GM19023 (cell line): Measurements from ENCODE around the gene YIPF5.

ENCODE experiments used
- ATAC-seq: cut with Tn5 transposase; IDR thresholded peaks from one replicate; pipeline ENCODE4 v1.9.1; 2021; ENCODE audit warnings: mild to moderate bottlenecking, moderate library complexity; ENCODE audit not compliant: unreplicated experiment

The YIPF5 gene

GRCh38 chr5:144183254-144183889 lies 12.9 kb upstream of the YIPF5 start:
- no peak for ATAC-seq

DNA sequence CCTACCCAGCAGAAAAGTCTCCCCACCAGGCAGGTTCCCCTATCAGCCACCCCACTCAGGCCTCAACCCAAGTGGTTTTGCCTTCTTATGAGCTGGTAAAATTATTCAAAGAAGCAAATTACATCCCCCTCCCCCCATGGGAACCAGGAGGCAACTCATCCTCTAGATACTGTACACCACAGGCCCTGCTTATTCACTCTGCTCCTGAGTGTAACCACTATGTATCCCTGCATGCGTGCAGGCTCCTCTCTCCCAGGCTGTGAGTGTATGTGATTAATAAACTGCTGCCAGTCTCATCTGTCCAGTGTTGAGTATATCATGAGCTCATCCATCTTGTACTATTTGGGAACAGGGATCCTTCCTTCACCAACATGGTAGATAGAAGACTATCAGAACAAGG lies 8.8 kb upstream of the YIPF5 start:
- ATAC-seq, result no peak

DNA sequence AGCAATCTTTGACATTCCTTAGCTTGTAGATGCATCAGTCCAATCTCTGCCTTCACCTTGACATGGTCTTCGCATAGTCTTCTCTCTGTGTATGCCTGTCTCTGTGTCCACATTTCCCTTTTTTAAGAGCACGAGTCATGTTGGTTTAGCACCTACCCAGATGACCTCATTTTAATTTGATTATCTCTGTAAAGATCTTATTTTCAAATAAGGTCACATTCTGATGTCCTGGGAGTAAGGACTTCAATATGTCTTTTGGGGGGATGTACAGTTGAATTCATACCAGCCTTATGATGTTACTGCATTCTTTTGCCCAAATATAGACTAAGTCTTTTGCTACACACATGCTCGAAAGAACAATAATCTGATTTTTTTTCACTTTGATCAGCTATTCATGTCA lies 7.1 kb upstream of the YIPF5 start:
- no peak for ATAC-seq

DNA sequence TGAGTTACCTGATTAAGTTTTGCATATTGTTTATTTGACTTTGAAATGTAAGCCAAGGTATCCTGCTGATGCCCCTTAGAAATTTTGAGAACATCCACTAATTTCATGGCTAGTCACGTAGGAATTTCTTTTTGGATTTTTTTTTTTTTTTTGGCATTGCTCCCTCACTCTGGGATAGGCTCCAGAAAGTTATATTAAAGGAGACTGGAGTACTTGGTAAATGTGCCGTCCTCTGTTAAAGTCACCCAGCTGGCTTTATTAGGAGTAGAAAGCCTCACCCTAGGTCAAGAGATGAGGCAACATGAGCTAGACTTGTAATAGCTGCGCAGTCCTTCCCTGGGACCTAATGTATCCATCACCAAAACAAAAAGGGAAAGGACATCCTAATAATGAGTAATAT lies 3.3 kb upstream of the YIPF5 start:
- ATAC-seq, result no peak

DNA sequence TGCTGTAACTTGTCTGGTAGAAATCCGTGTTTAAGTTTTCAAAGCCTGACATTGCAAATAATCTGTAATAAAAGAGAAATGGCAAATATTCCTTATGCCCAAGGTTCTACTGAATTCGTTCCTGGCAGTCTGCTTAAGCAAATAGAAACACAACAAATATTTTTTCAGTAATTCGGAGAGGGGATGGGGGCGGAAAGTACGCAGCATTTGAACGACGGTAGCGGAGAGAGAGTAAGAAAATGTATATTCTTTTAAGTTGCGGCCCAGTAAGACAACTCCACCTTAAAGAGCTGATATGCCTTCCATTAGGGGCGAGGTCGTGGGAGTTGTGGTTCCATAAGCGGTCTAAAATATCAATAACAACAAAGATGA lies 569 bp downstream of the YIPF5 start:
- peak; percentile 1 for ATAC-seq

- ATAC-seq, result no peak
These were observed 2.5 kb downstream of the YIPF5 start for GRCh38 chr5:144167998-144168397.

DNA sequence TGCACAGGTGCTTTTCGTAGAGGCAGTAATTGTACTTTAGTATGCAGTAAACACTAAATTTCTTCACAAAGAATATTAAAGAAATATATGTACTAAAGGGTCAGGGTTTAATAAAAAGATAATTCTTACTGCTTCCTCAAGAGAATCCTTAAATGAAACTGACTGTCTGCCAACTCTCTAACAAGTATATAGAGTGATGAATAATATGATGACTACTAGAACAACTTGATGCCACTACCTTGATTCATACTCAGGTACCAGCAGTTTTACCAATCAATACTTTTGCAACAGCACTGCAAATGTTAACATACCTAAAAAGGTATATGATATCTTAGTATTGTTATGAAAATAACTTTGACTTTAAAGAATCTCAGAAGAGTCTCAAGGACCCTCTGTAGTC lies 3.8 kb downstream of the YIPF5 start:
- no peak for ATAC-seq

DNA sequence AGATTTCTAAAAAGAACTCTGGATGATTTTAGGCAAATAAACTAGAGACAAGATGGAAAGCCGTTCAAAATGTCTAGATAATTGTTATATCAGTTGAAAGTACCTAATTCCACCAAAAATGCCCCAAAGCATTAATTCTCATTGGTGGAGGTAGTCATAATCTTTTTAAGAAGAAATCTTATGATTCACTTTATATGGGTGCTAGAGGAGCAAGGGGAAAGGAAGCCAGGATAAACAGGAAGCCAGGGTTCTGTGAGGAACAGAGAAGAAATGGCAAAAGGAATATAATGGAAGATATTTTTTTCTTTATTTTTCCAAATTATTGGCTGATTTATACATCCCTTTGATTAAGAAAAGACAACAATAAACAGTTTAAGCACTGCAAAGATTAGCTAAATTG lies 7.8 kb downstream of the YIPF5 start:
- no peak for ATAC-seq

DNA sequence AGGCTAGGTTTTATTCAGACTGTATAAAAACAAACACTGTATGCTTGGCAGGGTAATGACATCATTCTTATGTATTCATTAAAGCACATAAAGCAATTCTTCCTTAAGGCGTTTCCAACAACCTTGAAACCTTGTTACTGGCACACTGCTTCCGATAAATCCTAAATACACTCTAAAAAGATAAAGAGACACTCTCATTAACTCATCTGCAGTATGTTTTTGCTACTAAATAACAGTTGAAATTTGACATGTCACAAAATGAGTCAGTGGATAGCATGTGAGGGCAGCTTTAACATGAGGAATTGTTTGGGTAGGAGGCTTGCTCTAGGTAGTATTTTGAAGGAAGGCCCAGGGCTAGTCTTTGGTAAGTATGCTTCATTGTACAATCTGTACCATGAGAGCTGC lies 13.7 kb downstream of the YIPF5 start:
- no peak for ATAC-seq

- no peak for ATAC-seq
These were observed 19.4 kb downstream of the YIPF5 start for GRCh38 chr5:144151026-144151425.

DNA sequence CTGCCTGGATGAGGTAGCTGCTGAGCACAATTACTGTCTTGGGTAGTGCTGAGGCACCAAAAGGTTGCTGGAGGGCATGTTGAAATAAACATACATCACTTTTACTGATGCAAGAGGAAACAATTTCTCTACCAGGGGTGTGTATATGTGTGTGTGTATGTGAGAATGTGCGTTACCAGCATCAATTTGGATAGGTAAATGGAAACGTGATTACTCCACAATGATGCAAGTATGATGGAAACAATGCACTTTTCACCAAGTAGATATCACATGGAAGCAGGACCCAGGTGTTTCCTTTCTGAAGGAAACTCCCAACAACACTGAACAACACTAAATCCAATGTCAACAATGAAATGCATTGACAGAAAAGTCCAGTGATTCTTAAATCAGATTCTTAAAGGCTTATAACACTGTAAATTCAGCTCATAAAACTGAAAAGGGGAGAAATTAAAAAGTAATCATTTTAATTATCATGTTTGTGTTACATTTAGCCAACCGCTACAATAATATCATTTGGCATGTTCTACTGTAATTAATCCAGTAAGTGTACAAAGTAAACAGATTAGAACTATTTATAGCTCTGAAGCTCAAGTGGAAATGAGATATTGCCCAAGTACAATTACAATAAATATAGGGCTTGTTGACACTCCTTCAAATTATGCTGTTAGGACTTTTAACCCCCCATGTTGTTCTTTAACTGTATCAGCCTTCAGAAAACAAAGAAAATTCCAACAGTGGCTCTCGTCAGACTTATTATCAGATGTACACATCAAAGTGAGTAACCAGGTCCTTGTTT lies 25.3 kb downstream of the YIPF5 start:
- ATAC-seq, result no peak

DNA sequence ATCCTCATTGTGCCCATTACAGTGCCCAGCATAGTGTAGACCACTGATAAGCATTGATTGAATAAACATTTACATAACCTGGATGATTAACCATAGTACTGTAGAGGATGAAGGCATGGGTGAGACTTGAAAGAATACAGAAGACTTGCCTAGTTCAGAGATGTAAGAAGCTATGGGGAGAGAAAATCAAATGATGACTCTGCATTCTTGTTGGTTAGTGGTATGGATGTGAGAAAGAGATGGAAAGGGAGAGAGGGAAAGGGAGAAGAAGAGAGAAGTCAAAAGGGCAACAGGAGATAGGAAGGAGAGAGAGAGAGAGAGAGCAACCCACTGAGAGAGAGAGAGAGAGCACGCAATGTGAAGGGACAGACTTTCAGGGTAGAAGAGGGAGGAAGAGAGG lies 26.8 kb downstream of the YIPF5 start:
- no peak for ATAC-seq

DNA sequence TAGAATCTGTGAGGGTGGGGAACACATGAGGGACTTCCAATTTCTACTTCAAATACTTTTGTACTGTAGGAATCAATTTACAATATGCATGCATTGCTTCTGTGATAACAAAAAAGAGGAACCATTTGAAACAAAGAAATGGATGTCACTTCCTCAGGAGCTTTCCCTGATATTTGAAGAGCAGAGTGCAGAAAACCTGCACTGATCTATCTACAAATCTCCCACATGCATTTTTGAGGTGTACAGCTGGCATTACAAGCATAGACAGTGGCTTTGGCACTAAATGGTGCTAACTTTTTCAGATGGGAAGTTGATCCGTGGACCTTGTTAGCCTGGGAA lies 27.7 kb downstream of the YIPF5 start:
- ATAC-seq, result no peak

DNA sequence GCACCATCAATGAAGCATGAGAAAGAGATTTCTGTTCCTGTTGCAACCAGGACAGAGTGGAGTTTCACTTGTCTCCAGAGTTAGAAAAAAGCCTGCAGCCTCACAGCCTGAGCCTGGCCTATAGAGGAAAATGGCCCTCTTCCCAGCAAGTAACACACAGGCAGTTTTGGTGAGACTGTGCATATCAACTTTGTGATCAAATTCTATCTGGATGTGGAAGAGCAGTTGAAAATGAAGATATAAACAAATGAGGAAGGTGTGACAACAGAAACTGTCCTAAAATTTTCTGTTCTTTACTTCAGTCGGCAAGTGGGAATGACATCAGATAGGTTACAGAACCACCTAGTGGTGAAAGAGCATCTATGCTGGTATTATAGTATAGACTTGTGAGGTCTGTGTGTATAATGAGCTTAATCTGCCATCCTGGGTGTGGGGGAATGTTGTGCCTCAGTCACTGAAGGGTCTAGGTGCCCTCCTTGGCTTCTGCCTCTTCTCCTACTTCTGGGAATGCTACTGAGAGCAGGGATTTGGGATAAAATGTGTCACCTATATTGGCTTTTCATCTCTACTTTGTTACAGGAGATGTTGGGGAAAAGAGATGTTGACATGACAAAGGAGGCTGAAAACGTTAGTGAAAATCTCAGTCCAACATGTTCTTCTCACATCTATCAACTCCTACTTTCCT lies 28.2 kb downstream of the YIPF5 start:
- peak; percentile 93 for ATAC-seq

GRCh38 chr5:144141585-144141984 lies 28.9 kb downstream of the YIPF5 start:
- no peak for ATAC-seq

GRCh38 chr5:144139586-144139985 lies 30.9 kb downstream of the YIPF5 start:
- ATAC-seq, result no peak

DNA sequence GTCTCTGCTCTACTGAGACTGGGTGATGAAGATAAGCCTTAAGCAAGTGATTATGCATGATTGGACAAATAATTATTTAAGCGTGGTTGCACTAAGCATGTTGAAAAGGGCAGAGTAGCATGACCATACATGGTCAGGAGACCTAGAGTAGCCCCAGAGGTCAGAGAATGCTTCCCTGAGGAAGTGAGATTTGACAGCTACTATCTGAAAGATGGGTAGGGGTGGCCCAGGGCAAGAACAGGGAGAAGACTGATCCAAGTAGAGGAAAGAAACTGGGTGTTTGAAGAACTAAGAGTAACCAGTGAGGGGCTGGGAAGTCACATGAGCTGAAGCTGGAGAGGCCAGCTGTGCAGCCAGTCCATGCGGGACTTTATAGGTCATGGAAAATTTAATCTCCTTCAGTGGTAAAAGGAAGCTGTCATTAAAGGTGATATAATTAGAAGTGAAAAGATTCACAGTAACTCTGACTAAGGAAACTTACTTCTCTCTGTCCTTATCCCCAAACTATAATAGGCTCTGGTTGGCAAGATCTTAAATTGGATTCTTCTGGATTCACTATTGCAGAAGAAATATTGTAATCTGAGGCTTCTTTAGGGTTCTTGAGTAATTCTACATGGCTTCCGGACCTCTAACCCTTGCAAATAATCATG lies 35.2 kb downstream of the YIPF5 start:
- no peak for ATAC-seq

DNA sequence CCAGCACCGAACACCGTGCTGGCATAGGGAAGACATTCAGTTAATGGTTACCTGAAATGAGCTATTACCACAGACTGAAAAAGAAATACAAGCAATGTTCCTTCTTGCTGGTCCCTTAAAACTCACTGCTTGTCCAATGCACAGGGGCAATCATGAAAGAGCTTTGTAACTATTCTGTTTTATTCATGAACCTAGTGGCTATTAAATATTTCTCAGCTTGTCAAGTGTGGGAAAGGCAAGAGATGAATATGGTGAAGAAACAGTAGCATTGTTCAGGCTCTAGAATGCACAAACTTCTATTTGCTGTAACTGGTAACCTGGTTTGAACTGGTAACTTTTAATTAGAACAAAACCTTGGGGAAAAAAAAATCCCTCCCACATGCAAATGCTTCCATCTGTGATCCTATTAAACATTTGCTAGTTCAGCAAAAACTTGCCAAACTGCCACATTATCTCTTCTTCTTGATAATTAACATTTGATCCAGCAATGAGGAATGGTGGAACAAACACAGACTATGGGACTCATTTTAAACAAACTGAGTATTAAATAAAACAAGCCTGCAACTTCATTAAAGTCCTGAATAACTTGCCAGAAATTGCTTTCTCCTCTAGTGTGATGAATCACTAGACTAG lies 36.1 kb downstream of the YIPF5 start:
- ATAC-seq, result no peak

DNA sequence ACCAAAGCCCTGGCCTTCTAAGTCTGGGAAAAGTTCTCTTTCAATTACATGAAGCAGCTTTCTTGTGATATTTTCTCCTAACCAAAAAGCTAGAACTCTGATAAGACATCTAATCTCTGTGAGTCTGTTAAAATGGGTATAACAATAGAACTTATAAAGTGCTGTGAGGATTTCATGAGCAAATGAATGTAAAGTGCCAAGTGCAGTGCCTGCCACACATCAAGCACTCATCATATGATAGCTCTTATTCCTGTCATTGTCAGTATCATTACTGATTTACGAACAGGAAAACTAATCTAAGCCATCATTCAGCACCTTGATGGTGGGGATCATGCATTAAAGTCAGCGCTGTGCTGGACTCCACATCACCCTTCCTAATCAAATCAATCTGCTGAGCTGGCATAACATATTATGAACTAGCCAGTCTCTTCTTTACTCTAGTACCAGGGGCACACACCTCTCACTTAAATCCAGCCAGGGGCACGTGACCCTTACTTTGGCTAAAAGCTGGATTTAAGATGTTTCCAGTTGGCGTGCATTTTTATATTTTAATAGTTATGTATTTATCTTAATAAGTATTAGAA lies 37.3 kb downstream of the YIPF5 start:
- ATAC-seq, result no peak

DNA sequence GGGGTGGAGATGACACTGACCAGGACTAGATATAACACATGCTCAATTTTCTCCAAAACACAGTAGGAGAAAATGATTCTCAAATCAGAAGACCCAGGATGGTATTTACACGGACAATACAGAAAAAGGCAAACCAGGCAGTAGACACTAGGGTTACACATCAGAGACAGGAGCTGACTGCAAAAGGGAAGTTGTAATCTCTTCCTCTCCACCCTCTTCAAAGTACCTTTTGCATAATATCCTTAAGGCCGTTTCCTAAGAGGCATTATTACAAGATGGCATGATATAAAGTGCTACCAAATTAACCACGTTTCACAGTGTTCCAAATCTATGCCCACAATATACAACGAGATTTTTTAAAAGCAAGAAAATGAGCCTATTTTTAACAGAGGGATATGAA lies 39.2 kb downstream of the YIPF5 start:
- no peak for ATAC-seq

DNA sequence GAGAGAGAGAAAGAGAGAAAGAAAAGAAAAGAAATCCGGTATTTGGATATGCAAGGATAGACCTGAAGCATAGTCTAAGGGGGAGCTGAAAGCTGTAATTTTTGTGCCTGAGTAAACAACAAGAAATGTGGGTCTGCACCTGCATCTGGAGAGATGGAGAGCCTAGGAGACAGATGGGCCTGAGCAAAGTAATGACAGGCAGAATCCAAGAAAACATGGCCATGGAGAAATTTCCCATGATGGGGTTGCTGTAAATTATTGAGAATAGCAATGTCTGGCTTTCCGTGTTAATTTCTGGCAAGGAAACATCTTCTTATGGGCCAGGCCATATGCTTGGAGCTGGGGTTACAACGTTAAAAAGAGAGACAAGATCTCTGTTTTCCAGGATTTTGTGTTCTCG lies 40.2 kb downstream of the YIPF5 start:
- ATAC-seq, result no peak
